GM23338 (cell line): ENCODE measurements around the gene C11orf24. TPM values are rescaled to one million over a fixed set of nuclear protein-coding genes. Genes with fewer than 3 reads are reported as not detected.

Experiments
- ATAC-seq: fragments of 200-7000 bp; cut with Tn5 transposase; 3 replicates; pipeline ENCODE4 v1.9.1; 2020
- DNase-seq: peaks from one replicate; pipeline ENCODE4 v3.0.0-alpha.2; 2015; ENCODE audit warnings: low spot score
- H2AFZ ChIP-seq: fragments of 200-600 bp; sonication (generic); 2 replicates; pipeline ENCODE4 v1.8.0; 2016; ENCODE audit warnings: antibody characterized with exemption, mild to moderate bottlenecking, moderate library complexity
- H3F3A ChIP-seq: fragments of 200-600 bp; sonication (generic); replicated peaks from 2 replicates; pipeline ENCODE4 v1.8.0; 2017; ENCODE audit warnings: antibody characterized with exemption, mixed run types, low read depth
- H3K27ac ChIP-seq: fragments of 200-600 bp; sonication (generic); 2 replicates; pipeline ENCODE4 v1.6.1; 2016; ENCODE audit warnings: low read depth
- H3K27me3 ChIP-seq: fragments of 200-600 bp; sonication (generic); 2 replicates; pipeline ENCODE4 v1.8.0; 2016; ENCODE audit warnings: mild to moderate bottlenecking, mixed run types, moderate library complexity; ENCODE audit not compliant: insufficient read depth
- H3K36me3 ChIP-seq: fragments of 200-600 bp; sonication (generic); 2 replicates; pipeline ENCODE4 v1.8.0; 2016; ENCODE audit warnings: mild to moderate bottlenecking; ENCODE audit not compliant: insufficient read depth
- H3K4me1 ChIP-seq: fragments of 200-600 bp; sonication (generic); 2 replicates; pipeline ENCODE4 v1.8.0; 2016; ENCODE audit warnings: mild to moderate bottlenecking, moderate library complexity; ENCODE audit not compliant: insufficient read depth
- H3K4me2 ChIP-seq: fragments of 200-600 bp; sonication (generic); 2 replicates; pipeline ENCODE4 v1.7.1; 2017; ENCODE audit warnings: mixed run types
- H3K4me3 ChIP-seq: fragments of 200-600 bp; sonication (generic); 2 replicates; pipeline ENCODE4 v1.6.1; 2016; ENCODE audit warnings: mixed run types
- H3K79me2 ChIP-seq: fragments of 200-600 bp; sonication (generic); replicated peaks from 2 replicates; pipeline ENCODE4 v1.8.0; 2017; ENCODE audit warnings: mild to moderate bottlenecking; ENCODE audit not compliant: insufficient read depth
- H3K9me2 ChIP-seq: fragments of 200-600 bp; sonication (generic); 2 replicates; pipeline ENCODE4 v1.8.0; 2017; ENCODE audit not compliant: insufficient read depth
- H4K20me1 ChIP-seq: fragments of 200-600 bp; sonication (generic); replicated peaks from 2 replicates; pipeline ENCODE4 v1.8.0; 2017; ENCODE audit warnings: mild to moderate bottlenecking; ENCODE audit not compliant: insufficient read depth
- H3K27ac Mint-ChIP-seq: 2 replicates; pipeline ENCODE4 v1.8.0; 2020; ENCODE audit warnings: inconsistent platforms, mild to moderate bottlenecking, moderate library complexity, mixed read lengths
- H3K27me3 Mint-ChIP-seq: 3 replicates; pipeline ENCODE4 v1.8.0; 2022; ENCODE audit warnings: low read depth, mild to moderate bottlenecking, moderate library complexity, mixed read lengths, inconsistent platforms; ENCODE audit not compliant: insufficient read depth, poor library complexity
- H3K36me3 Mint-ChIP-seq: 3 replicates; pipeline ENCODE4 v1.8.0; 2021; ENCODE audit warnings: low read depth, mild to moderate bottlenecking, inconsistent platforms, moderate library complexity, mixed read lengths
- H3K4me1 Mint-ChIP-seq: 3 replicates; pipeline ENCODE4 v1.8.0; 2020; ENCODE audit warnings: mild to moderate bottlenecking, inconsistent platforms, mixed read lengths
- H3K4me3 Mint-ChIP-seq: 3 replicates; pipeline ENCODE4 v1.8.0; 2021; ENCODE audit warnings: moderate library complexity, mild to moderate bottlenecking, inconsistent platforms, mixed read lengths
- H3K9me3 Mint-ChIP-seq: 3 replicates; pipeline ENCODE4 v1.8.0; 2020; ENCODE audit warnings: moderate library complexity, mild to moderate bottlenecking, inconsistent platforms, mixed read lengths
- CTCF ChIP-seq, 2 experiments: fragments of 200-600 bp in 1 of 2; sonication (generic) in 1 of 2; conservative IDR thresholded peaks; 2 replicates each; pipeline versions ENCODE4 v1.5.1 to v1.6.1; 2016 to 2017; ENCODE audit warnings: antibody characterized with exemption in 2 of 2, low read depth in 2 of 2, mild to moderate bottlenecking in 2 of 2, moderate library complexity in 1 of 2
- ETS1 ChIP-seq: IDR thresholded peaks from 2 replicates; pipeline ENCODE4 v1.6.1; 2016; ENCODE audit warnings: antibody characterized with exemption
- JUNB ChIP-seq: IDR thresholded peaks from one replicate; pipeline ENCODE4 v1.6.1; 2016; ENCODE audit warnings: antibody characterized with exemption; ENCODE audit not compliant: unreplicated experiment
- POLR2AphosphoS5 ChIP-seq: IDR thresholded peaks from 2 replicates; pipeline ENCODE4 v1.6.1; 2016; ENCODE audit warnings: antibody characterized with exemption, low read depth
- REST ChIP-seq: IDR thresholded peaks from one replicate; pipeline ENCODE4 v1.6.1; 2018; ENCODE audit warnings: antibody characterized with exemption; ENCODE audit not compliant: unreplicated experiment
- STAT1 ChIP-seq: IDR thresholded peaks from one replicate; pipeline ENCODE4 v1.6.1; 2016; ENCODE audit warnings: antibody characterized with exemption; ENCODE audit not compliant: unreplicated experiment
- ZNF114 ChIP-seq: fragments of 250-450 bp; sonication (Bioruptor Pico); IDR thresholded peaks from 2 replicates; pipeline ENCODE4 v1.5.0; 2020; ENCODE audit warnings: mild to moderate bottlenecking, moderate library complexity
- ZNF462 ChIP-seq: fragments of 250-450 bp; sonication (Bioruptor Pico); IDR thresholded peaks from 2 replicates; pipeline ENCODE4 v1.5.0; 2020; ENCODE audit warnings: mild to moderate bottlenecking, moderate library complexity
- polyA plus RNA-seq: library from polyadenylated mRNA; unstranded; fragments of >200 nt; fragmentation: Nextera tagmentation; extraction: Ambion mirVana; gene quantifications from 2 replicates; pipeline ENCODE4 v1.2.1, GENCODE V29; 2016
- total RNA-seq: library from RNA; depleted of rRNA; stranded (reverse); fragments of >200 nt; shearing (Covaris generic); gene quantifications from 2 replicates; pipeline ENCODE4 v1.2.3, GENCODE V29; 2014

C11orf24 gene
- total and polyA plus RNA-seq, 2 experiments from 2014 or later, result 49.8 to 57.5 TPM

- no peak overlapping the region for H3K4me2 ChIP-seq
- DNase-seq (no peak), ATAC-seq (no peak)
- Mint-ChIP-seq H3K27me3 (peaks cover 5% of the 10 kb centered on the region), H3K4me1 (no peaks in the 10 kb centered on the region), H3K9me3 (no peaks in the 10 kb centered on the region), H3K27ac (no peak overlapping the region), H3K36me3 (peaks cover 64% of the 10 kb centered on the region), H3K4me3 (no peak overlapping the region)
- no peaks in the 10 kb centered on the region for H3K4me1 ChIP-seq
- no peaks in the 10 kb centered on the region for H3K27me3 ChIP-seq
- H3F3A ChIP-seq, result no peaks in the 10 kb centered on the region
- H3K79me2 ChIP-seq, result peaks cover 12% of the 10 kb centered on the region
- no peaks in the 10 kb centered on the region; the same call in 1 of the 2 replicates for H4K20me1 ChIP-seq
- H3K4me3 ChIP-seq, result no peak overlapping the region
- no peak for TF ChIP-seq ZNF462 (CRISPR knock-in tag)
- H3K27ac ChIP-seq, result no peak overlapping the region
- H2AFZ ChIP-seq, result no peak overlapping the region
- H3K9me2 ChIP-seq, result no peaks in the 10 kb centered on the region
- peaks cover 9% of the 10 kb centered on the region; the same call in 1 of the 2 replicates for H3K36me3 ChIP-seq
Observed at GRCh38 chr11:68264244-68264643, 7.5 kb downstream of the C11orf24 start.

GRCh38 chr11:68263444-68264035 lies 8.2 kb downstream of the C11orf24 start:
- H3K36me3 ChIP-seq, result peaks cover 9% of the 10 kb centered on the region; the same call in 1 of the 2 replicates
- TF ChIP-seq REST, result no peak
- TF ChIP-seq STAT1, result no peak
- no peak for TF ChIP-seq POLR2AphosphoS5
- TF ChIP-seq ETS1, result no peak
- TF ChIP-seq JUNB, result no peak
- TF ChIP-seq CTCF (conservative IDR thresholded peaks at IDR 0.05; ENCODE audit: low read depth in 2 of 2), result no peak
- no peak for TF ChIP-seq ZNF114 (CRISPR knock-in tag)

More at GRCh38 chr11:68263444-68264035, 8.2 kb downstream of the C11orf24 start:
- no peak overlapping the region for H3K4me3 Mint-ChIP-seq
- H4K20me1 ChIP-seq, result no peaks in the 10 kb centered on the region; the same call in 1 of the 2 replicates
- no peaks in the 10 kb centered on the region for H3K4me1 Mint-ChIP-seq
- H3K9me3 Mint-ChIP-seq, result no peaks in the 10 kb centered on the region
- no peaks in the 10 kb centered on the region for H3F3A ChIP-seq
- no peak overlapping the region for H3K27ac ChIP-seq
- ATAC-seq (no peak), DNase-seq (no peak)
- peaks cover 6% of the 10 kb centered on the region for H3K27me3 Mint-ChIP-seq
- no peak overlapping the region for H3K4me2 ChIP-seq
- H3K4me1 ChIP-seq, result no peaks in the 10 kb centered on the region
- no peaks in the 10 kb centered on the region for H3K9me2 ChIP-seq
- no peak overlapping the region for H3K27ac Mint-ChIP-seq
- no peak overlapping the region for H2AFZ ChIP-seq
- H3K4me3 ChIP-seq, result no peak overlapping the region
- peaks cover 61% of the 10 kb centered on the region for H3K36me3 Mint-ChIP-seq
- H3K27me3 ChIP-seq, result no peaks in the 10 kb centered on the region
- H3K79me2 ChIP-seq, result peaks cover 5% of the 10 kb centered on the region
